Stimulated activated CD4-positive, alpha-beta T cell treated with anti-CD3 and anti-CD28 coated beads, Interleukin-4, amount 100 ng/mL, for 1 hour (primary cell): Measurements from ENCODE around the gene TEPSIN.

Source experiments
- DNase-seq: peaks from one replicate; pipeline ENCODE4 v3.0.0-alpha.2; 2020

The TEPSIN gene

GRCh38 chr17:81195941-81196495 lies 42.8 kb downstream of the TEPSIN start:
- DNase-seq = no peak

GRCh38 chr17:81194941-81195901 lies 43.6 kb downstream of the TEPSIN start:
- no peak for DNase-seq

GRCh38 chr17:81194225-81194760 lies 44.6 kb downstream of the TEPSIN start:
- DNase-seq = no peak

- no peak for DNase-seq
These were observed 45.2 kb downstream of the TEPSIN start for GRCh38 chr17:81193470-81194224.

- no peak for DNase-seq
These were observed 45.8 kb downstream of the TEPSIN start for GRCh38 chr17:81193051-81193410.

GRCh38 chr17:81192386-81193050 lies 46.3 kb downstream of the TEPSIN start:
- DNase-seq = no peak

- DNase-seq = no peak
These were observed 47.2 kb downstream of the TEPSIN start for GRCh38 chr17:81191646-81192045.

GRCh38 chr17:81191116-81191515 lies 47.7 kb downstream of the TEPSIN start:
- DNase-seq = no peak

- no peak for DNase-seq
These were observed 48.3 kb downstream of the TEPSIN start for GRCh38 chr17:81190591-81190990.

- no peak for DNase-seq
These were observed 49.0 kb downstream of the TEPSIN start for GRCh38 chr17:81189670-81190530.

GRCh38 chr17:81189016-81189415 lies 49.8 kb downstream of the TEPSIN start:
- no peak for DNase-seq

- DNase-seq = no peak
These were observed 50.4 kb downstream of the TEPSIN start for GRCh38 chr17:81188491-81188840.

- no peak for DNase-seq
These were observed 51.0 kb downstream of the TEPSIN start for GRCh38 chr17:81187586-81188490.

- DNase-seq = no peak
These were observed 51.7 kb downstream of the TEPSIN start for GRCh38 chr17:81187120-81187519.

GRCh38 chr17:81186203-81186602 lies 52.7 kb downstream of the TEPSIN start:
- DNase-seq = no peak

- no peak for DNase-seq
These were observed 54.3 kb downstream of the TEPSIN start for GRCh38 chr17:81184555-81184954.

GRCh38 chr17:81183807-81184206 lies 55.0 kb downstream of the TEPSIN start:
- no peak for DNase-seq

GRCh38 chr17:81183316-81183715 lies 55.5 kb downstream of the TEPSIN start:
- no peak for DNase-seq

- DNase-seq = no peak
These were observed 56.3 kb downstream of the TEPSIN start for GRCh38 chr17:81182596-81182995.

- DNase-seq = no peak
These were observed 57.1 kb downstream of the TEPSIN start for GRCh38 chr17:81181811-81182185.
